ENCODE data around the gene ESRRG. TPM values are rescaled to one million over a fixed set of nuclear protein-coding genes. Genes with fewer than 3 reads are reported as not detected.
"Not testable (repeated sequence)": the region's sequence is repeated elsewhere in the genome, so short reads cannot be mapped to it uniquely, and the experiment has no call there.

ESRRG gene
- total RNA-seq, 2 experiments from 2014 or later = not detected

DNA sequence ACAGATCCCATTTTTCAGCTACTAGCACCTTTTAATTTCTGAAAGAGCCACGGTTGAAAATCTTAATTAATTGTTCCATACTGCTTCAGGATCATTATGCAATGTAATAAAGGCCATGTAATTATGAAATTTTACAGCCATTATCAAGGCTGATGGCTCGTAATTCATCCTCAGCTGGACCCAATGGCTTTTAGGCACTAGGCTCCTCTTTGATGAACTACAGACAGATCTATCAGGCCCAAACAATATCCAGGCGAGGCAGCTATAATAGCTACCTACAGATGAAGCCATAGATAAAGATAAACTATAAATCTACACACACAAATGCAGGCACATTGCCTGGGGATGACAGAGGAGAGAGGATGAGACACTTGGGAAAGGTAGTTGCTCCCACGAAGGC, 189.5 kb downstream of the ESRRG start:
- Mint-ChIP-seq H3K4me1 (ENCODE audit: low read depth) (no peaks in the 10 kb centered on the region), H3K4me3 (no peak overlapping the region), H3K36me3 (ENCODE audit: low read depth) (no peaks in the 10 kb centered on the region), H3K27ac (no peak overlapping the region), H3K9me3 (peaks cover 2% of the 10 kb centered on the region), H3K27me3 (no peaks in the 10 kb centered on the region)
- intact Hi-C loops (cut with micrococcal nuclease) = no loop called here
- CTCF ChIA-PET = no interaction called here
- no peak for DNase-seq
- TF ChIP-seq, protein P1, sequence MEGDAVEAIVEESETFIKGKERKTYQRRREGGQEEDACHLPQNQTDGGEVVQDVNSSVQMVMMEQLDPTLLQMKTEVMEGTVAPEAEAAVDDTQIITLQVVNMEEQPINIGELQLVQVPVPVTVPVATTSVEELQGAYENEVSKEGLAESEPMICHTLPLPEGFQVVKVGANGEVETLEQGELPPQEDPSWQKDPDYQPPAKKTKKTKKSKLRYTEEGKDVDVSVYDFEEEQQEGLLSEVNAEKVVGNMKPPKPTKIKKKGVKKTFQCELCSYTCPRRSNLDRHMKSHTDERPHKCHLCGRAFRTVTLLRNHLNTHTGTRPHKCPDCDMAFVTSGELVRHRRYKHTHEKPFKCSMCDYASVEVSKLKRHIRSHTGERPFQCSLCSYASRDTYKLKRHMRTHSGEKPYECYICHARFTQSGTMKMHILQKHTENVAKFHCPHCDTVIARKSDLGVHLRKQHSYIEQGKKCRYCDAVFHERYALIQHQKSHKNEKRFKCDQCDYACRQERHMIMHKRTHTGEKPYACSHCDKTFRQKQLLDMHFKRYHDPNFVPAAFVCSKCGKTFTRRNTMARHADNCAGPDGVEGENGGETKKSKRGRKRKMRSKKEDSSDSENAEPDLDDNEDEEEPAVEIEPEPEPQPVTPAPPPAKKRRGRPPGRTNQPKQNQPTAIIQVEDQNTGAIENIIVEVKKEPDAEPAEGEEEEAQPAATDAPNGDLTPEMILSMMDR (IDR thresholded peaks at IDR 0.05) = no peak
- no peak for ATAC-seq
- POLR2A ChIA-PET = no interaction called here

DNA sequence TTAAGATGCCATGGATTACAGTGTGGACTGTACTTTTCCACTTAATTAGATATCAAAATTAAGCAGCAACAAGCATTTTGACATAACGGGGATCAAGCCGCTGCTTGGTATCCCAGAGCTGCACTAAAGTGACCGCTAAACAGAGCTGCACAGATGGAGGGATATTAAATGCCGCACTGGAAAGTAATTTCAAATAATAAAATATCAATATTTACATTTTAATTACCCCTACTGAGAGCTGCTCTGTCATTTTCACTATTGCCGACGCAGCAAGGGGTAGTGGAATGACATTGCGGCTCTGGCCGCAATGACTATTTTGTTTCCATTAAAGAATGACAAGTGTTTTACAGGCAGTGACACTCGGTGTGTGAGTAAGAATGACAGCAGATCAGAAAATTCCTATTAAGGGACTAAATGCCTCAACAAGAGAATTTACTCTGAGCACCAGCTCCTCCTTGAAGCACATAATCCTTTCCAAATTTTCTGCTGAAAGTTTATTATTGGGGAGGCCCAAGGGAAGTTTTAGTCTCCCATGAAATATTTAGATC, 190.9 kb downstream of the ESRRG start:
- ChIA-PET POLR2A (no interaction called here), CTCF (no interaction called here)
- ATAC-seq = no peak
- intact Hi-C loops (cut with micrococcal nuclease) = no loop called here
- H3K27ac Mint-ChIP-seq = no peak overlapping the region
- TF ChIP-seq, protein P1 (IDR thresholded peaks at IDR 0.05) = no peak
- H3K4me3 Mint-ChIP-seq = no peak overlapping the region
- no peaks in the 10 kb centered on the region for H3K27me3 Mint-ChIP-seq
- H3K4me1 Mint-ChIP-seq (ENCODE audit: low read depth) = no peaks in the 10 kb centered on the region
- DNase-seq = no peak
- no peaks in the 10 kb centered on the region for H3K36me3 Mint-ChIP-seq (ENCODE audit: low read depth)
- H3K9me3 Mint-ChIP-seq = peaks cover 3% of the 10 kb centered on the region

DNA sequence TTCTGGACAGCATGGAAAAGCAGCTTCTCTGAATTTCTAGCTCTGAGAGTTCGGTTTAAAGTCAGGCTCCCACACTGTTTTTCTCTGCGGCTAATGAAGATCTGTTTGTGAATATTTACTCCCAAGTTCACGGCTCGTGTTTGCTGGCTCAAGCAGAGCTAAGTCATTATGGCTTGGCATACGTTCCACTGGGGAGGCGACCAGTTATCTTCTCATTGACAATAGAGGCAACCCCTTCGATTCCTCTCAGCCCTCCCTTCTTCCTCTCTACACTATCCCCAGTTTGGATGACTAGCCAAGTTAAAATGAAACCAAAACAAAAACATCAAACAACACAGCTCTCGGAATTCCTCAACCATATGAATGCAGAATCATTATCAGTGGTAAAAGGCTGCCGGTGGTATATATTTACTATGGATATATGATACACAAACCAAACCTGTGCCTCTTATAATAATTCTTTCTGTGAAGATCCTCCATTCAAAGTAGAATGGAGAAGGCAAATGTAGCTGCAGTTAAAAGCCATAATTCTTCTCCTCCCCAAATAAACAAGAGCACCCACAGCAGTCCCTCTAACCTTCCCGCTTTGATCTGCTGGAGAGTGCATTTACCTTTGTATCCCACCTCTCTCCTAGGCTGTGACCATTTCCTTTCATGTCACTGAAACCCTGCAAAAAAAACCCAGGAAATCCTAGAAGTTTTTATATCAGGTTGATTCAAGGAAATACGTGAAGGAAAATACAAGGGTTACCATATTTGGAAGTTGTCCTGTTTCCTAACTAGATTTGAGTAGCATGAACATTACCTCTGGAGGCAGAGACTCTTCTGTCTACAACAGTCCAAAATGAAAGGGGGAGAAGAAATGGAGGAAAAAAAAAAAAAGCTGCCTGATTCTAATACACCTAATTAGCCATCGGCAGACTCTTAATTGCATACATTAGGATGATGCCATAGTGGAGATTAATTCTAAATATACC, 191.7 kb downstream of the ESRRG start:
- TF ChIP-seq, protein P1 (IDR thresholded peaks at IDR 0.05) = no peak
- DNase-seq (no peak), ATAC-seq (no peak)
- ChIA-PET CTCF (no interaction called here), POLR2A (no interaction called here)
- Mint-ChIP-seq H3K27ac (no peak overlapping the region), H3K36me3 (ENCODE audit: low read depth) (no peaks in the 10 kb centered on the region), H3K27me3 (no peaks in the 10 kb centered on the region), H3K4me3 (no peak overlapping the region), H3K9me3 (peaks cover 4% of the 10 kb centered on the region), H3K4me1 (ENCODE audit: low read depth) (no peaks in the 10 kb centered on the region)
- intact Hi-C loops (cut with micrococcal nuclease) = no loop called here

DNA sequence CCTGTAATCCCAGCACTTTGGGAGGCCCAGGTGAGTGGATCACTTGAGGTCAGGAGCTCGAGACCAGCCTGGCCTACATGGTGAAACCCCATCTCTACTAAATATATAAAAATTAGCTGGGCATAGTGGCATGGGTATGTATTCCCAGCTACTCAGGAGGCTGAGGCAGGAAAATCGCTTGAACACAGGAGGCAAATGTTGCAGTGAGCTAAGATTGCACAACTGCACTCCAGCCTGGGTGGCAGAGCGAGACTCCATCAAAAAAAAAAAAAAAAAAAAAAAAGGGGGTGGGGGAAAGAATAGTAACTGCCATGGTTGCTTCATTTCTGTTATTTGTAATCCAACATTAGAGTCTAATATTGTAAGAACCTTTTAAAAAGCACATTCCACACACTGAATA, 193.4 kb downstream of the ESRRG start:
- ATAC-seq; H3K27me3 Mint-ChIP-seq; H3K4me1 Mint-ChIP-seq (ENCODE audit: low read depth); intact Hi-C loops (cut with micrococcal nuclease); H3K36me3 Mint-ChIP-seq (ENCODE audit: low read depth); CTCF ChIA-PET; H3K9me3 Mint-ChIP-seq; POLR2A ChIA-PET; H3K27ac Mint-ChIP-seq; DNase-seq; H3K4me3 Mint-ChIP-seq: not testable (repeated sequence)

DNA sequence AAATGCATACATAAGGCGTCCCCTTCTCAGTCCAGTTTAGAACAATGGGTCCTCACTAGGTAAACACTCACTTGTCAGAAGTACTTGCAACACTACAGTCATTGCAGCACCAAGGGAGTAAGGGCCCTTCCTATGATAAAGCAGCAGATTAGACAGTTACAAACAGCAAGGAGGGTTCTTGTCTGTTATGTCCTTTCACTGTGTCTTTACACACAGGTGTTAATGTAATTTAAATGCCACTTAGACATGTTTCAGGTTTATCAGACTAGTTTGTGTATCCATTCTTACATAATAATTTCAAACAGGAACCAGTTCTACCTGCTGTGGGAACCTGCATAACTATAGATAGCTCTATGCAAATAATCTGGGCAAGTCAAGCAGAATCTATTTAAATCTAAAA, 194.4 kb downstream of the ESRRG start:
- Mint-ChIP-seq H3K27ac (no peak overlapping the region), H3K36me3 (ENCODE audit: low read depth) (no peaks in the 10 kb centered on the region), H3K4me3 (no peak overlapping the region), H3K9me3 (peaks cover 6% of the 10 kb centered on the region), H3K4me1 (ENCODE audit: low read depth) (no peaks in the 10 kb centered on the region), H3K27me3 (no peaks in the 10 kb centered on the region)
- ChIA-PET POLR2A (no interaction called here), CTCF (no interaction called here)
- intact Hi-C loops (cut with micrococcal nuclease) = no loop called here
- no peak for DNase-seq
- TF ChIP-seq, protein P1 (IDR thresholded peaks at IDR 0.05) = no peak
- no peak for ATAC-seq
